Coronary artery (tissue), 2 donors: ENCODE measurements around the gene FNDC11.

Experiments
- DNase-seq: peaks from one replicate; pipeline ENCODE4 v3.0.0-alpha.2; 2017; ENCODE audit warnings: low spot score
- H3K27ac ChIP-seq, 2 donors: fragments of 200-600 bp; sonication (generic); one replicate each; pipeline ENCODE4 v1.5.1; 2016 to 2019
- H3K4me3 ChIP-seq: fragments of 200-600 bp; sonication (generic); 2 replicates; pipeline ENCODE4 v1.5.1; 2016; ENCODE audit warnings: mild to moderate bottlenecking, moderate library complexity
- TF ChIP-seq, protein P1 (sequence below): fragments of 200-600 bp; sonication (generic); IDR thresholded peaks from one replicate; pipeline ENCODE4 v1.5.1; 2019; ENCODE audit warnings: antibody characterized with exemption

The FNDC11 gene, protein sequence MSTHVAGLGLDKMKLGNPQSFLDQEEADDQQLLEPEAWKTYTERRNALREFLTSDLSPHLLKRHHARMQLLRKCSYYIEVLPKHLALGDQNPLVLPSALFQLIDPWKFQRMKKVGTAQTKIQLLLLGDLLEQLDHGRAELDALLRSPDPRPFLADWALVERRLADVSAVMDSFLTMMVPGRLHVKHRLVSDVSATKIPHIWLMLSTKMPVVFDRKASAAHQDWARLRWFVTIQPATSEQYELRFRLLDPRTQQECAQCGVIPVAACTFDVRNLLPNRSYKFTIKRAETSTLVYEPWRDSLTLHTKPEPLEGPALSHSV

DNA sequence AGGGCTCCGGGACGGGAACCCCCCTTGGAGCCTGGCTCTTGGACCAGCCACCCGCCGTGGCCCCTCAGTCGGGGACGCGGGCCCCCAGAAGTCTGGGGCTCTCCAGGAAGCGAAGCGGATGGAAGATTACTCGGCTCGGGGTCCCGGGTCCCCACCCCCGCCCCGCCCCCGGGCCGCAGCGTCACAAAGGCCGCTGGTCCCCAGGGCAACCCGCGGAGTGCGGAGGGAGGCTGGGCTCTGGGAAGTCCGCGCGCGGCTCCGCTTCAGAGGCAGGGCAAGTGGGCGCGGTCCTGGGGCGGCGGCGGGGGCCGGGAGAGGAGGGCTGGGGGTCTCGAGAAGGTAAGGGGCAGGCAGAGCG is at the start of gene FNDC11:
FNDC11 (plus strand) TSS at position 227 of the 358 bp plus-strand sequence. CDS start 1,505 bp downstream, outside the sequence.
- peak within 1 kb of the TSS; percentile 77 for H3K4me3 ChIP-seq
- no peak for DNase-seq
- TF ChIP-seq, protein P1, sequence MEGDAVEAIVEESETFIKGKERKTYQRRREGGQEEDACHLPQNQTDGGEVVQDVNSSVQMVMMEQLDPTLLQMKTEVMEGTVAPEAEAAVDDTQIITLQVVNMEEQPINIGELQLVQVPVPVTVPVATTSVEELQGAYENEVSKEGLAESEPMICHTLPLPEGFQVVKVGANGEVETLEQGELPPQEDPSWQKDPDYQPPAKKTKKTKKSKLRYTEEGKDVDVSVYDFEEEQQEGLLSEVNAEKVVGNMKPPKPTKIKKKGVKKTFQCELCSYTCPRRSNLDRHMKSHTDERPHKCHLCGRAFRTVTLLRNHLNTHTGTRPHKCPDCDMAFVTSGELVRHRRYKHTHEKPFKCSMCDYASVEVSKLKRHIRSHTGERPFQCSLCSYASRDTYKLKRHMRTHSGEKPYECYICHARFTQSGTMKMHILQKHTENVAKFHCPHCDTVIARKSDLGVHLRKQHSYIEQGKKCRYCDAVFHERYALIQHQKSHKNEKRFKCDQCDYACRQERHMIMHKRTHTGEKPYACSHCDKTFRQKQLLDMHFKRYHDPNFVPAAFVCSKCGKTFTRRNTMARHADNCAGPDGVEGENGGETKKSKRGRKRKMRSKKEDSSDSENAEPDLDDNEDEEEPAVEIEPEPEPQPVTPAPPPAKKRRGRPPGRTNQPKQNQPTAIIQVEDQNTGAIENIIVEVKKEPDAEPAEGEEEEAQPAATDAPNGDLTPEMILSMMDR = no peak
- H3K27ac ChIP-seq = no peak within 1 kb of the TSS

GRCh38 chr20:63504642-63505041 is 49.3 kb upstream of the FNDC11 start:
- no peak overlapping the region for H3K27ac ChIP-seq
- H3K4me3 ChIP-seq = no peak overlapping the region
- DNase-seq = no peak
- TF ChIP-seq, protein P1 = no peak

DNA sequence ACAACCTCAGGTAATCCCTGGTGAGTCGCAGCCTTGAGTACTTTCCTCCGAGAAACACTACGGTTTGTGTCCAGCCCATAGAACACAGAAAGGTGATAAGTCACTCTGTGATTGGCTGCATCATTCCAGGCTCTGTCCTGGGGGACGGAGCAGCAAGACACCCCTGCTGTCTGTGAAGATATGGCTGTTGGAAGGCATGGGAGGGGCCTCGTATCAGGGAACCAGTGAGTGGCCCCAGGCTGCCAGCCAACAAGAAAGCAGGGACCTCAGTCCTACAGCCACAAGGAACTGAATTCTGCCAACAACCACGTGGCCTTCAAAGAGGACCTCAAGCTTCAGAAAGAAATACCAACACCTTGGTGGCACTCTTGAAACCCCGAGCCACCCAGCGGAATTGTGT is 48.7 kb upstream of the FNDC11 start:
- TF ChIP-seq, protein P1 = no peak
- no peak overlapping the region for H3K4me3 ChIP-seq
- no peak for DNase-seq
- H3K27ac ChIP-seq = no peak overlapping the region

- H3K27ac ChIP-seq = no peak overlapping the region
- TF ChIP-seq, protein P1 = no peak
- no peak overlapping the region for H3K4me3 ChIP-seq
- DNase-seq = no peak
Measured at GRCh38 chr20:63505723-63506122, 48.2 kb upstream of the FNDC11 start.

GRCh38 chr20:63507083-63507743 is 46.7 kb upstream of the FNDC11 start:
- H3K4me3 ChIP-seq = no peak overlapping the region
- H3K27ac ChIP-seq = no peak overlapping the region
- TF ChIP-seq, protein P1 = no peak
- DNase-seq = no peak

GRCh38 chr20:63508072-63508768 is 45.7 kb upstream of the FNDC11 start:
- H3K4me3 ChIP-seq = no peak overlapping the region
- no peak for DNase-seq
- no peak overlapping the region for H3K27ac ChIP-seq
- TF ChIP-seq, protein P1 = no peak
